Measurements from ENCODE around the gene EML4.
"Not testable (repeated sequence)": the region's sequence is repeated elsewhere in the genome, so short reads cannot be mapped to it uniquely, and the experiment has no call there.

Gene EML4

DNA sequence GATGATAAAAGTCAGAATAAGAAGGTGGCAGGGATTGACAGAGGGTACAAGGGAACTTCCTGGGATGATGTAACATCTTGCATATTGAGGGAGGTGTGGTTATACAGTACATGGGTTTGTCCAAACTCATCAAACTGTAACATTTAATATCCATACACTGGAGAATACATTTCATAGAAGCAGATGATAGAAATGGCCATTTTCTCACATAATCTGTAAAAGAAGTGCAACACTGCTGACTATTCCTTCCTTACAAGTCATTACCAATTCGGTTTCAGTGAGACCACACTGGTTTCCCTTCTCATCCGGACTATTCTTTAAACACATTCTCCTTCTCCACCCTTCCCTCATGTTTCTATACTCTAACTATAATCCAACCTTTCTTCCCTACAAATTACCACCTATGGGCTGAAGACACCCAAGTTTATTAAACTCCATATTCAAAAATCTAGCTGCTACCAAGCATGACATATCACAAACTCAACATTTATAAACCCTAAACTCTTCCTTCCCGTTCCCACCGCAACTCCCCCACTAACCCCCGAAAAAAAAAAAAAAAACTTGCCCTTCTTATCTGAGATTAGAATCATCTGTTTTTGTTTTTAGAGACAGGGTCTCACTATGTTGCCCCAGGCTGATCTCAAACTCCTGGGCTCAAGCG, 190.3 kb downstream of the EML4 start:
- no peak for DNase-seq (ENCODE audit: low read depth)

DNA sequence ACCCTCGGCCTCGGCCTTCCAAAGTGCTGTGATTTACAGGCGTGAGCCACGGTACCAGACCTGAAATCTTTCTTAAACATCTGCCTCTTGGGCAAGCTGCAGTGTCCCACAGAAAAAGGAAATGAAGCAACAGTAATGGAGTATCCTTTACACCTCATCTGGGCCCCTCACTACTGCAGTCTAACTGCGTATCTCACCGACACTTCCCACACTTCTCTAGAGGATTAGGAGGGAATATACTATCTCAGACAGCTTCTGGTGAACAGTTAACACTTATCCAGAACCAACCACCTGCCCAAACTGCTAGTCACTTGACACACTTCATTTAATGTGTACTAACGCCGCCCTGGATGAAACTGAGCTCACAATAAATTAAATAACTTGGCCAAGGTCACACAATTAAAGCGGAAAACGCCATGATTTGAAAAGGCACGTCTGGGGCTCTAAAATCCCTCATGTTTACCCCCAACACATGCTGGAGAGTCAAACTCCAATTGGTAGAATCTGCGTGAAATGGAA, 190.9 kb downstream of the EML4 start:
- DNase-seq (ENCODE audit: low read depth) = no peak

DNA sequence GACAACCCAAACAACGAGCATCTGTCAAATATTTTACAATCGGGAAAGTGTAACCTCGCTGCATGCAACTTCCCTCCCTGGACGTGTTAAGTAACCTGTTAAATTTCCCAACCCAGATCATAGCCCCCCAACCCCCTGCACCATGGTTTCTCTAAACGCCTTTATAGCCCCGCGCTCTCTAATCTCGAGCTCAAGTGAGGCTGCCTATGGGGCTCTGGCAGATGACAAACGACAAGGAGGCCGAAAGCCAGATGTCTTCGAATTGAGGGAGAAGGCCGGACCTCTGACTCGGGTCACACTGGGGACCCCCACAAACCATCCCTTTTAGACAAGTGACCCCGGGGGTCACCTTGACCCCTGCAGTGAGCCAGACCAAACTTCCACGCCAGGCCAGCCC, 191.3 kb downstream of the EML4 start:
- no peak for DNase-seq (ENCODE audit: low read depth)

DNA sequence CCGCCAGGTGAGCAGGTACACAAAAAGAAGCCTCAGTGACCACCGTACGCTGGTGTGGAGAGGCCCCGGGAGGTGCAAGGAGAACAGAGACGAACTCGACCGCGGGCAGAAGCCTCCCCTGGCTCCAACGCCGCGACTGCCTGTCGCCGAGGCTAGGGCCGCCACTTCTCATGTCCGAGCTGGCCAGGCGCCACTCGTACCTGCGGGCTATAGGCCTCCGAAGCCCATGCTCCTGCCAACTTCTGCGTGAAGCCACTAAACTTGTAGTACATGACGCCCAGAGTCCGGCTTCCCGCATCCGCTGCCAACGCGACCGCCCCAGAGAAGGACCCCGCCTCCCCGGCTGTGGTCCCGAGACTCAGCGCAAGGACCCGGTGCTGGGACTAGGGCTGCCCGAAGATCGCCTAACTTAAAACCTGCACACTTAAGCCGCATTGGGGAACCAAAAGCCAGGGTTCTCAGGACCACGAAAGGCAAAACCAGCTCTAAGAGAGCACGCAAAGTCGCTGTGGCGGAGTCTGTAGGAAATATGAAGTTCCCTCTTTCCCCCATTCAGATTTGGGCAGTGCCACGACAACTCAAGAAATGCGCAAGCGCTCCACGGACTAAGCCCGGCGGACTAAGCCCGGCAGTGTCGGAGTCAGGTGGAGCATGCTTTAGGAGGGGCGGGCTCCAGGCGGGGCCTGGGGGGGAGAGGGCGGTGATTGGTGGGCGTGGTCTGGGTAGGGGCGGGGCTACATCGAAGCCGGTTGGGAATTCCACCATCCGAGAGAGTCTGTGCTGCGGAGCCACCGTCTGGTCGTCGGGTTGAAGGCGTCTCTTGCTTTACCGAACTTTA, 192.0 kb downstream of the EML4 start, which contains the start of gene COX7A2L:
Gene COX7A2L, minus strand, starts transcription at position 328 of the 838 bp plus-strand sequence. Its CDS starts 56 bp downstream, at position 272.
- peak; percentile 90 for DNase-seq (ENCODE audit: low read depth)

DNA sequence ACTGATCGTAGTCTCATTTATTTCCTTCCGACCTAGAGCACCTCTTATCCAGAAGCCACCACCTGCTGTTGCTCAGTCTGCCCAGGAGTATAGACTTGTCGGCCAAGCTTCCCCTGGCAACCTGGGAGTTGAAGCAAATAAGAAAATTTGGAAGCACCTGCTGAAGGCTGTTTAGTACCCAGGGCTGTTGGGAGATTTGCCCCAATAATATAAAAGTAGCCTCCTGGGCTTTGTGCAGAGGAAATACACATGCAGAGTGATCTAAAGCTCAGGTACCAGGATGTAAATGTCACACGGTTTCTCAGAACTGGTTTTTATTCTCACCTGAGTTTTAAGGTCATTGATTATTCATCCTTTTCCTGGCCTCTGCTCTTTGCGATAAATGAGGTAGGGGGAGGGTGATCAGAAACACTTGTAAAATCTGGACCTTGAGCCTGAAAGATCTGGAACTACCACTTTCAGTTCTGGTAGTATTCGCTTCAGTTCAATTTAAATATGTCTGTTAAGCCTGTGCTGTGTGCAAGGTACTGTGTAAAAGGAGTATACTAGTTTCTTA, 192.7 kb downstream of the EML4 start:
- DNase-seq (ENCODE audit: low read depth) = no peak

DNA sequence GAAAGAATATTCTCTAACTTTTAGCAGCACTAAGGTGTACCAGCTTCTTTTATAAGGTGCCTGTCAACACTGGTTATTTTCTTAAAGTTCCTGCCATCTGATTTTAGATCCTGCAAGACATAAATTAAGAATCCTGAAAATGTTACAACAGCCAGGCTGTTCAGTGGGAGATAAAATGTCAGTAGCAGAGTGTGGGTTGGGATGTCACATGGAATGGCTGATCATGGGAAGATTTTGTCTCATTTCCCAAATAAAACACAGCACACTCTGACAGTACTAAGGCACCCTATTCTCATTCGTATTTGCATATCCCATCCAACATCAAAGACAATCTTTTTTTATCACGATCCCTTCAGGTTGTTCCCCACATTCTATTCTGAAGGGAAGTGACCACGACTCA, 194.3 kb downstream of the EML4 start:
- DNase-seq (ENCODE audit: low read depth) = no peak

DNA sequence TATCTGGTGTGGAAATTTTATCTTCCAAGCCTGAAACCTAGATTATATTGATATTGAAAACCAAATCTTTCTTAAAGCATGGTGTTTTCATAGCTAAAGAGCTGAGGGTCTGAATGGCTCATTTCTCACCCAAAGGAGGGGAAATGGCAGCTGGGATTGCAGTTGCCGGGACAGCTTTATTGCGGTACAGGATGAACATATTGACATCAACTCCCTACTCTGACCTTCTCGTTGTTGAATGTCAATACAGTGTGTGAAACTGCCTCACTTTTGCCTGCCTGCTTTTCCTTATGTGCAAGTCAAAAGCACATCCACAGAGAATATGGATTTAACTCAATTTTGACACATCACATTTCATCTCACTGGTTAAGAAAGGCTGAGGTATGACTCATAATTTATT, 195.5 kb downstream of the EML4 start:
- DNase-seq (ENCODE audit: low read depth) = no peak

DNA sequence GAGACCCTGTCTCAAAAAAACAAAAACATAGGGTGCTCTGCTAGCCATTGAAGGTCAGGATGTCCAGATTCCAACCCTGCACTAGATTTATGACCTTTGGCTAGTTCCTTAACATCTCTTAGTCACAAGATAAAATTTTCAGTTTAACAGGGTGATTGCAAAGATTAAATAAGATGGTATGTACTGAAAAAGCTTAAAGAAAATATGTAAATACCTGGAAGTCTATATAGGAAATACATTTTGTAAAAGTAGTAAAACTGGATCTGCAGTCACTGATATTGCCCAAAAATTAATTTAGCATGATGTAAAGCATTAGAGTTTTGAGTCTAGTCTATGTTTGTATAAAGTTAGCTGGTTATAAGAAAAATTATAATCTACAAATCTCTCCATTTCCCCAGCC, 197.3 kb downstream of the EML4 start:
- DNase-seq (ENCODE audit: low read depth) = no peak

DNA sequence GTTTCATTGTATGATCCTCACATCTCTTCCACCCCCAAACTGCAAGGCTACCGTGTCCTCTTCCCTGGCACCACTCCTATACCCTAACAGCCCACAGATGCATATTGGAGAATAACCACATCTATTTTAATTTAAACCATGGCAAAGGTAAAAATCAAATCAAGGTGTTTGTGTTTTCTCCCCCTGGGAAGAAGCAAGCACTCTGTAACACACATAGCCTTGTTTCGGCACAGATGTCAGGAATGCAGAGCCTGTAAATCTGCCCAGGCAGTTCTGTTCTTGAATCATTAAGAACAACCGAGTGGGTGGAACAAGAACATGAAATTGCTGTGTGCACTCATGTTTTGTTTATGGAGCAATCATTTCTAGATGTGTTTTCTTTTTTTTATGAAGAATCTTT, 198.7 kb downstream of the EML4 start:
- DNase-seq (ENCODE audit: low read depth) = no peak

DNA sequence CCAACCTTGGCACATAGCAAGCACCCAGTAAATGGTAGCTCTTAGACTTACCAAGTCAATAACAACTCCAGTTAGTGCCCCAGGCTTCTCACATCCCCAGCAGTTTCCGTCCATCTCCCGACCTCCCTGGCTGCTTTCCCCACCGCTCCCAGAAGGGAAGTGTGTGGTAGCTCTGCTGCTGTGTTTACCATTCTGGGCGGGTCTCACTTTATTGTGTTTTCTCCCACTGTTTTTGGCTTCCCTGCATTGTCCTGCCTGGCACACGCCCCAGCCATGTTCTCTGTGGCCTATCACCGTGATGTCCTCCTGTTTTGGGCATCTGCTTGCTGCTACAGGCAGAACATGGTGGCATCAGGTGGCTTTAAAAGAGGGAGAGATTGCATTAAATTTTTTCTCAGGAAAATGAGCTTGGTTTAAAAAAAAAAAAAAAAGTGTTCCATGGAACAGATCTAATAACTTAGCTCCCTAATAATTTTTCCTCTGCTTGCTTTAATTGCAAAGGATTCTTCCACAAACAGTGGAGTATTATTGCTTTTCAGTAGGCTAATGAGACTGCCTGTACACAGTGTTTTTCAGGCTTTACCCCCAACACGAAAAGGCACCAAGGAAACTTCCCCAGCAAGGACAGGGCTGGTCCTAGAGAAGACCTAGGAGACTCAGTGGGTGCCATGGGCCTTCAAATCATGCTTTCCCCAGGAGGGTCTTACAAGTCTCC, 199.8 kb downstream of the EML4 start:
- DNase-seq (ENCODE audit: low read depth) = no peak

DNA sequence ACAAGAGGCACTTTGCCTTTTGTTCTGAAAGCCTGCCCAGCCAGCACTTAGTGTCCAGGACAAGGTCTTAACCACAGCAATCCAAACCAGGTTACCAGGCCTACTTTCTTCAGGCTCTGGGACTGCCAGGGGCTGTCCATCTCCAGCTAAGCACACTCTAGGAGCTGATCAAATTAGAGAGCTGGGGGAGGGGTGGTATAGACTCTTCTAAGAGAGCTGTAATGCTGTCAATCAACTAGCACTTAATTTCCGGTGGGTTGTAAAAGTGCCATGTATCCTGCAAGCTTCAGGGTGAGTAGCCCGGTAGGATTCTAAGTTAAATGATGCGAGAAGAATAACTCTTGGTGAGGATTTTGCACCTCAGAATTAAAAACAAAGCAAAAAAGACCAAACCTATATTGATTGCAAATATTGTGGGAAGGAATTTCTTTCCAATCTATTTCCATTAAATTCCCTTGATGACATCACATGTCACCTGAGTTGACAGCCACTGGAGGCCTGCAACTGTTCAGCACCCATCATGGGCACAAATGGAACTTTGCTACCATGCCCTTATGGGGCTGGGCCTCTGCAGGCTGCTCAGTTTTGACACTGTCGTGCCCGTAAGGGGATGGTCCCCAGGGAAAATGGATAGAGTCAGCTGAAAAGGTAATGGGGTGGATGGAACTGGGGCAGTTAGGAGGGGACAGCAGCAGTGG, 200.5 kb downstream of the EML4 start:
- DNase-seq (ENCODE audit: low read depth) = no peak

DNA sequence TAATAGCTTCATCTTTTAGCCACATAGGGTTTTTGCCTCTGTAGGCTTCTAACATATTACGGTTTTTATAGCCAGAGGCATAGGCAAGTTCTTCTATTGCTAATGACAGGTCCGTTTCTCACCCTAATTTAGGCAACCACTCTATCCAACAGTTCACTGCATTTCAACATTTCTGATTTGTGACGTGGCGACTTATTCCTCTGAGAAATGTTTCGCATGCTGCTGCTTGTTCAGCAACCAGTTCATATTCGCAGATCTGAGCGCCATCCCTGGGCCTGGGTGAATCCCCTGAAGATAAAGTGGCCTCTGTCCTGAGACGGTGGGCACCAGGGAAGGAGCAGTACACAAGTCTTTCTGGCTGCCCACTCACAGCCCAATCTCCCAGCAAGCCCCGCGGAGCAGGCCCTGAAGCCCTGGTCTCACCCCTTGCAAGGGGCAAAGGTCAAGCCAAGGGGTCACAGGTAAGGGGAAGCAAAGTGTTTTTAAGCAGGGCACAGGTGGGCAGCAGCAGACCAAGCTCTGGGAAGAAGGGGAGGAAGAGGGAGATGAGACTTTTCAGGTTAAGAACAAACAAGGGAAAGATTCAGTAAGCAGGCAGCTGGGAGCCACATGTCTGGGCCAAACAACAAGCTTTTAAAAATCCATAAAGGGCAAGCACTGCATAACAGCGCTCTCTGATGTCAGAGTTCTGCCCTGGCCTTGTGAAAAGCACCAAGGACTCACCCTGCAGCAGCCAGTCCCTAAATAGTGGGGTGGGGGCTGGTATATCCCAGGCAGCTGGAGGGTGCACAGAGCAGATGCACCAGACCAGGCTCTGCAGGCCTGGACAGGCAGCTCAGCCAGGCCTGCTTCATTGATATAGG, 202.7 kb downstream of the EML4 start:
- no peak for DNase-seq (ENCODE audit: low read depth)

DNA sequence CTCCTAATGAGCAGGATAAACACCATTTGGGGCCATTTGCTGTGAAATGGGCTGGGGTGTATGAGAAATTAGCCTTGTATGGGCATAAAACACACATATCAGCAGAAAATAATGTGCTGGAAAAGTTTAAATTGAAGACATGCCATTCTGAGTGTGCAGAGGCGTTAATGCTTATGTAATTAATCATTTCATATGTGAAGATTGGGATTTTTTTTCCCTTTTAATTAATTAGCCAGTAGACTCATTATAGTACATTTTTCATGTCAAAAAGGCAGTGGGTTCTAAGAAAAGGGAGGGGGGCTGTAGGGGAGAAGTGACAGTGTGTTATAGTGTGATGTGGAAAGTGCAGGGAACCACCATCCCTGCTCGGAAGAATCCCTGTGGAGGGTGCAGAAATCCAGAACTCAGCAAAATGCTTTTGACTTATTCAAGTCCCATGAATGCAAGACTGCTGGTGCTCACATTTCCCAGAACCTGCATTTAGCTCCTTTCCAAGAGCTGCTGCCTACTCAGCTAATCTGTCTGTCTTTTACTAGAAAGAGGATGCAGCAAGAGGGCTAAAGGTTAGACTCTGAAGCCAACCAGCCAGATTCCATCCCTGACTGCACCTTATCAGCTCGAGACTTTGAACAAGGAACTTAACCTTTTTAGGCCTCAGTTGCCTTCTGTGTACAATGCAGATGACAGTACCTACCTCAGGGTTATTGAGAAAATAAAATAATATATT, 203.5 kb downstream of the EML4 start:
- DNase-seq (ENCODE audit: low read depth) = no peak

DNA sequence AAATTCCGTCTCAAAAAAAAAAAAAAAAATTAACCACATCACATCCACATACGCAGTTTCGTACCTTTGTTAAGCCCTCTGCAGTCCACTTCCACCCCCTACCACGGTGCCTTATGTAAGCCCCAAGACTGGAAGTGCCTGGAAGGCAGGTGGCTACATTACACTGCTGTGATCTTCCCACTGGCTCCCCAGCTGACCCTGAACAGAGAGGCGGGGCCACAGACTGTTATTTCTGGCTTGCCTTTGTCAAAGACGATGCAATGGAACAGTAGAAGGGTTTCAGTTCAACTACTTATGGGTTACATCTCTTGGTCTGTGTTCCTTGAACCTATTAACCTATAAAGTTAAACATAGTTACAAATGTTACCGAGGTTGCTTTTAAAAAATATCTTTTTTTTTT, 207.6 kb downstream of the EML4 start:
- DNase-seq (ENCODE audit: low read depth) = no peak

DNA sequence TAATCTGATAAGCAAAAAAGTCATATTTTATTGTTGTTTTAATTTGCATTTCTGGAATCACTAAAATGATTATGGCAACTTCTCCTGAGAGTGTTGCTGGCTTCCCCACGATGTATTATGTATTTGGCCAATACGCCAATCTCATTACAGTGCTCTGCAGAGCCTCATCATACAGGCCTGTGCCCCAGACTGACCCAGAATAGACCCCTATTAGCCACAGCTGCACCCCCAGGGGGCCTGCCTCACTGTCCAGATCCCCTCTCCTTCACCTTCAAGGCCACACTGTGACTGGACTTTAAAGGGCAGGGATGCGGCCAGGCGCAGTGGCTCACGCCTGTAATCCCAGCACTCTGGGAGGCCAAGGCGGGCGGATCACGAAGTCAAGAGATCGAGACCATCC, 209.3 kb downstream of the EML4 start:
- DNase-seq (ENCODE audit: low read depth) = no peak

DNA sequence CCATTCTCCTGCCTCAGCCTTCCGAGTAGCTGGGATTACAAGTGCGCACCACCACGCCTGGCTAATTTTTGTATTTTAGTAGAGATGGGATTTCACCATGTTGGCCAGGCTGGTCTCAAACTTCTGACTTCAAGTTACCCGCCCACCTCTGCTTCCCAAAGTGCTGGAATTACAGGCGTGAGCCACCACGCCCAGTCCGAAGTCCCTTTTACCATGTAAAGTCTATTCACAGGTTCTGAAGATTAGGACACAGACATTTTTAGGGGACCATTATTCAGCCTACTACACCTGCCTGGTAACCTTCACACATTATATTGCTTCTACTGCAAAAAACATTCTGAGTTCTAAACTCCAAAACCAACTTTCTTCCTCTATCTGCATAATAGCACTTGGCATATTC, 210.9 kb downstream of the EML4 start:
- not testable (repeated sequence) for DNase-seq (ENCODE audit: low read depth)

DNA sequence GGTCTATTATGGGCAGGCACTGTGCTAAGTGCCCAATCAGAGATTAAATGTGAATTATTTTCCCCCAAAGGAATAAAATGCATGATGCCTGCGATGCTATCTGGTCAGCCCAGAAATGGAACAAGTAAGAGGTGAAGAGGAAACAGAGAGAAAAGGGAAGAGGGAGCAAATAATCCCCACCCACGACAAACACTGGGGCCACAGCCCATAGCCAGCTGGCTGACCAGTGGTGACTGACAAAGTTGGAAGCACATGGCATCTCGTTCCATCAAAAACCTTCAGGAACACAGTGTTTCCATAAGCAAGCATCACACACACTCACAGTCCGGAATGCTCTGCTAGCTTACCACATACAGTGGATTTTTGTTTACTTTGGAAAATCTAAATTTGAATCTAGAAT, 213.0 kb downstream of the EML4 start:
- DNase-seq (ENCODE audit: low read depth) = no peak
